HEK293 (cell line): ENCODE data around the gene ETF1.

ENCODE experiments used
- CTCF ChIA-PET: fragments of 350-600 bp; formaldehyde crosslinking; extraction: SDS; loops from one replicate; lab custom pipeline; 2021; ENCODE audit warnings: antibody characterized with exemption; lab: Yijun Ruan, JAX
- POLR2A ChIA-PET: fragments of 300-600 bp; formaldehyde crosslinking; extraction: SDS; loops from one replicate; lab custom pipeline; 2020; ENCODE audit warnings: antibody characterized with exemption, inconsistent platforms; lab: Yijun Ruan, JAX
- H3K27ac ChIP-seq: fragments of 200-500 bp; sonication (Bioruptor generic); 2 replicates; pipeline ENCODE4 v1.5.1; 2014; ENCODE audit warnings: low read depth, low read length, control low read depth, inconsistent platforms; ENCODE audit errors: extremely low read depth
- H3K36me3 ChIP-seq, 2 experiments: fragments of 200-500 bp in 1 of 2; sonication (Bioruptor generic) in 1 of 2; 1 replicate in 1 of 2; 2 replicates in 1 of 2; pipeline ENCODE4 v1.5.1; 2014 to 2017; ENCODE audit warnings: inconsistent platforms in 2 of 2, low read length in 2 of 2; ENCODE audit not compliant: control insufficient read depth in 2 of 2, insufficient read depth in 1 of 2
- H3K4me1 ChIP-seq: fragments of 200-500 bp; sonication (Bioruptor generic); 2 replicates; pipeline ENCODE4 v1.5.1; 2014; ENCODE audit warnings: mild to moderate bottlenecking, low read length, inconsistent platforms; ENCODE audit not compliant: control insufficient read depth, insufficient read depth
- H3K4me3 ChIP-seq: 2 replicates; pipeline ENCODE4 v1.5.1; 2011; ENCODE audit warnings: low read depth, mild to moderate bottlenecking, control low read depth, low read length, moderate library complexity
- H3K9me3 ChIP-seq: fragments of 200-500 bp; sonication (Bioruptor generic); 2 replicates; pipeline ENCODE4 v1.5.1; 2014; ENCODE audit warnings: low read depth, low read length, inconsistent platforms; ENCODE audit not compliant: control insufficient read depth, insufficient read depth
- IKZF3 ChIP-seq: fragments of 450-650 bp; IDR thresholded peaks from 2 replicates; pipeline ENCODE4 v1.5.0; 2018; ENCODE audit warnings: missing biosample characterization, mild to moderate bottlenecking, missing genetic modification characterization, moderate library complexity
- KLF1 ChIP-seq: fragments of 450-650 bp; formaldehyde crosslinking; IDR thresholded peaks from 2 replicates; pipeline ENCODE4 v1.5.1; 2016; ENCODE audit warnings: missing biosample characterization, missing genetic modification characterization
- ZBTB17 ChIP-seq: fragments of 450-650 bp; formaldehyde crosslinking; IDR thresholded peaks from 2 replicates; pipeline ENCODE4 v1.5.1; 2016; ENCODE audit warnings: missing biosample characterization, missing genetic modification characterization
- ZFP41 ChIP-seq: fragments of 450-650 bp; formaldehyde crosslinking; IDR thresholded peaks from 2 replicates; pipeline ENCODE4 v1.5.1; 2016; ENCODE audit warnings: missing biosample characterization, missing genetic modification characterization, borderline replicate concordance
- ZNF10 ChIP-seq: fragments of 450-650 bp; formaldehyde crosslinking; IDR thresholded peaks from 2 replicates; pipeline ENCODE4 v1.5.1; 2017; ENCODE audit warnings: missing biosample characterization, missing genetic modification characterization
- ZNF157 ChIP-seq: fragments of 450-650 bp; formaldehyde crosslinking; IDR thresholded peaks from 2 replicates; pipeline ENCODE4 v1.5.1; 2016; ENCODE audit warnings: missing biosample characterization, missing genetic modification characterization
- ZNF169 ChIP-seq: fragments of 450-650 bp; formaldehyde crosslinking; IDR thresholded peaks from 2 replicates; pipeline ENCODE4 v1.5.1; 2016; ENCODE audit warnings: missing biosample characterization, missing genetic modification characterization
- ZNF18 ChIP-seq: fragments of 450-650 bp; formaldehyde crosslinking; IDR thresholded peaks from 2 replicates; pipeline ENCODE4 v1.5.1; 2016; ENCODE audit warnings: missing biosample characterization, missing genetic modification characterization
- ZNF214 ChIP-seq: fragments of 450-650 bp; formaldehyde crosslinking; IDR thresholded peaks from 2 replicates; pipeline ENCODE4 v1.5.1; 2017; ENCODE audit warnings: missing biosample characterization, mild to moderate bottlenecking, missing genetic modification characterization, borderline replicate concordance
- ZNF354C ChIP-seq: fragments of 450-650 bp; formaldehyde crosslinking; IDR thresholded peaks from 2 replicates; pipeline ENCODE4 v1.5.1; 2016; ENCODE audit warnings: missing biosample characterization, missing genetic modification characterization, low read depth, borderline replicate concordance
- ZNF830 ChIP-seq: fragments of 450-650 bp; IDR thresholded peaks from 2 replicates; pipeline ENCODE4 v1.5.0; 2018; ENCODE audit warnings: missing biosample characterization, missing genetic modification characterization, low read depth, mild to moderate bottlenecking, moderate library complexity
- ZSCAN30 ChIP-seq: fragments of 450-650 bp; IDR thresholded peaks from 2 replicates; pipeline ENCODE4 v1.5.1; 2018; ENCODE audit warnings: missing biosample characterization, mild to moderate bottlenecking, missing genetic modification characterization, moderate library complexity
- TF ChIP-seq, protein P1 (sequence below): fragments of 450-650 bp; formaldehyde crosslinking; IDR thresholded peaks from 2 replicates; pipeline ENCODE4 v1.5.1; 2017; ENCODE audit warnings: missing biosample characterization, missing genetic modification characterization
- TF ChIP-seq, protein P2 (sequence below): fragments of 450-650 bp; formaldehyde crosslinking; IDR thresholded peaks from 2 replicates; pipeline ENCODE4 v1.5.1; 2016; ENCODE audit warnings: missing biosample characterization, missing genetic modification characterization
- TF ChIP-seq, protein P3 (sequence below): fragments of 450-650 bp; formaldehyde crosslinking; IDR thresholded peaks from 2 replicates; pipeline ENCODE4; 2016; ENCODE audit warnings: missing biosample characterization, missing genetic modification characterization
- TF ChIP-seq, protein P4 (sequence below): fragments of 450-650 bp; IDR thresholded peaks from 2 replicates; pipeline ENCODE4 v1.5.1; 2018; ENCODE audit warnings: missing biosample characterization, mild to moderate bottlenecking, missing genetic modification characterization

Gene ETF1

GRCh38 chr5:138569782-138570181, 26.7 kb upstream of the ETF1 start:
- Histone ChIP-seq H3K36me3 (peaks cover 86 to 94% of the 10 kb centered on the region in 2 experiments), H3K27ac (no peak overlapping the region), H3K4me1 (no peaks in the 10 kb centered on the region), H3K9me3 (no peaks in the 10 kb centered on the region), H3K4me3 (no peak overlapping the region)
- POLR2A ChIA-PET: interaction anchor here (0.7 to 1.1 kb wide), 4 partner anchors 17 to 80 kb away, joined by 3 to 4 read pairs (median 3); partner anchors contain the start of gene ETF1
- TF ChIP-seq ZNF10 (peak; percentile 46; the same call in 1 of the 2 replicates), ZBTB17 (tag by site-specific recombination) (0 out of 2 replicates have a peak, but pooled peaks have one; percentile 11)
- TF ChIP-seq, protein P1, sequence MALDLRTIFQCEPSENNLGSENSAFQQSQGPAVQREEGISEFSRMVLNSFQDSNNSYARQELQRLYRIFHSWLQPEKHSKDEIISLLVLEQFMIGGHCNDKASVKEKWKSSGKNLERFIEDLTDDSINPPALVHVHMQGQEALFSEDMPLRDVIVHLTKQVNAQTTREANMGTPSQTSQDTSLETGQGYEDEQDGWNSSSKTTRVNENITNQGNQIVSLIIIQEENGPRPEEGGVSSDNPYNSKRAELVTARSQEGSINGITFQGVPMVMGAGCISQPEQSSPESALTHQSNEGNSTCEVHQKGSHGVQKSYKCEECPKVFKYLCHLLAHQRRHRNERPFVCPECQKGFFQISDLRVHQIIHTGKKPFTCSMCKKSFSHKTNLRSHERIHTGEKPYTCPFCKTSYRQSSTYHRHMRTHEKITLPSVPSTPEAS: no peak
- TF ChIP-seq, protein P2, sequence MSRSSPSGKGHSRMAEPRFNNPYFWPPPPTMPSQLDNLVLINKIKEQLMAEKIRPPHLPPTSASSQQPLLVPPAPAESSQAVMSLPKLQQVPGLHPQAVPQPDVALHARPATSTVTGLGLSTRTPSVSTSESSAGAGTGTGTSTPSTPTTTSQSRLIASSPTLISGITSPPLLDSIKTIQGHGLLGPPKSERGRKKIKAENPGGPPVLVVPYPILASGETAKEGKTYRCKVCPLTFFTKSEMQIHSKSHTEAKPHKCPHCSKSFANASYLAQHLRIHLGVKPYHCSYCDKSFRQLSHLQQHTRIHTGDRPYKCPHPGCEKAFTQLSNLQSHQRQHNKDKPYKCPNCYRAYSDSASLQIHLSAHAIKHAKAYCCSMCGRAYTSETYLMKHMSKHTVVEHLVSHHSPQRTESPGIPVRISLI (tag by site-specific recombination): peak; percentile 70
- TF ChIP-seq, all 188 proteins: peak for 3
- CTCF ChIA-PET: interaction anchor here (0.5 to 1.3 kb wide), 4 partner anchors 45 to 1675 kb away, joined by 3 to 5 read pairs (median 4); no protein-coding TSS in a partner anchor

GRCh38 chr5:138568061-138568824, 25.2 kb upstream of the ETF1 start:
- Histone ChIP-seq H3K27ac (no peak overlapping the region; the same call in 1 of the 2 replicates), H3K9me3 (no peaks in the 10 kb centered on the region), H3K4me1 (no peaks in the 10 kb centered on the region), H3K4me3 (no peak overlapping the region), H3K36me3 (peaks cover 96 to 100% of the 10 kb centered on the region in 2 experiments)
- POLR2A ChIA-PET: interaction anchor here (0.6 to 1.0 kb wide), 2 partner anchors 8 to 11 kb away, joined by 3 to 5 read pairs; no protein-coding TSS in a partner anchor
- TF ChIP-seq ZFP41 (tag by site-specific recombination): no peak
- TF ChIP-seq, protein P3, sequence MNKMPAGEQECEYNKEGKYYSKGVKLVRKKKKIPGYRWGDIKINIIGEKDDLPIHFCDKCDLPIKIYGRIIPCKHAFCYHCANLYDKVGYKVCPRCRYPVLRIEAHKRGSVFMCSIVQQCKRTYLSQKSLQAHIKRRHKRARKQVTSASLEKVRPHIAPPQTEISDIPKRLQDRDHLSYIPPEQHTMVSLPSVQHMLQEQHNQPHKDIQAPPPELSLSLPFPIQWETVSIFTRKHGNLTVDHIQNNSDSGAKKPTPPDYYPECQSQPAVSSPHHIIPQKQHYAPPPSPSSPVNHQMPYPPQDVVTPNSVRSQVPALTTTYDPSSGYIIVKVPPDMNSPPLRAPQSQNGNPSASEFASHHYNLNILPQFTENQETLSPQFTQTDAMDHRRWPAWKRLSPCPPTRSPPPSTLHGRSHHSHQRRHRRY (tag by site-specific recombination): no peak
- CTCF ChIA-PET: interaction anchor here (0.6 to 0.9 kb wide), 2 partner anchors 20 to 948 kb away, joined by 4 to 5 read pairs; no protein-coding TSS in a partner anchor

DNA sequence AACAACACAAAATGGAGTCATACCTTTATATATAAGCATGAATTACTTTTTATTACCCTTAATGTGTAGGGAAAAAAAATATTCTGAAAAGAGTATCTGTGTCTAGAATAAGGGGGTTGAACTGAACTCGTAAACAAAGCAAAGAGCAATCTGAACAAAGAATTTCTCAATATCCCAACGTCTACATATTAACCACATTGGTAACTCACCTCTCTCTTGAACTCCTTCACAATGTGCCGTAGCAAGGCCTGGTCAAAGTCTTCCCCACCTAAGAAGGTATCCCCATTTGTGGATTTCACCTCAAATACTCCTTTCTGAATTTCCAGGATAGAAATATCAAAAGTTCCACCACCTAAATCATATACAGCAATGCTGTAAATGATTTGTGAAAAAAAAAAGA, 23.8 kb upstream of the ETF1 start:
- POLR2A ChIA-PET: interaction anchor here (1.3 kb wide), 1 partner anchor 18 kb away, joined by 5 read pairs; no protein-coding TSS in a partner anchor
- Histone ChIP-seq H3K9me3 (no peaks in the 10 kb centered on the region), H3K36me3 (peaks cover 86 to 95% of the 10 kb centered on the region in 2 experiments), H3K4me3 (no peak overlapping the region), H3K27ac (no peak overlapping the region), H3K4me1 (no peaks in the 10 kb centered on the region)
- CTCF ChIA-PET: interaction anchor here (0.7 to 1.1 kb wide), 3 partner anchors 13 to 110 kb away, joined by 3 to 5 read pairs (median 4); no protein-coding TSS in a partner anchor
- TF ChIP-seq, protein P4, sequence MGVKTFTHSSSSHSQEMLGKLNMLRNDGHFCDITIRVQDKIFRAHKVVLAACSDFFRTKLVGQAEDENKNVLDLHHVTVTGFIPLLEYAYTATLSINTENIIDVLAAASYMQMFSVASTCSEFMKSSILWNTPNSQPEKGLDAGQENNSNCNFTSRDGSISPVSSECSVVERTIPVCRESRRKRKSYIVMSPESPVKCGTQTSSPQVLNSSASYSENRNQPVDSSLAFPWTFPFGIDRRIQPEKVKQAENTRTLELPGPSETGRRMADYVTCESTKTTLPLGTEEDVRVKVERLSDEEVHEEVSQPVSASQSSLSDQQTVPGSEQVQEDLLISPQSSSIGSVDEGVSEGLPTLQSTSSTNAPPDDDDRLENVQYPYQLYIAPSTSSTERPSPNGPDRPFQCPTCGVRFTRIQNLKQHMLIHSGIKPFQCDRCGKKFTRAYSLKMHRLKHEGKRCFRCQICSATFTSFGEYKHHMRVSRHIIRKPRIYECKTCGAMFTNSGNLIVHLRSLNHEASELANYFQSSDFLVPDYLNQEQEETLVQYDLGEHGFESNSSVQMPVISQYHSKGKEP (tag by site-specific recombination): no peak
- TF ChIP-seq ZNF830 (tag by site-specific recombination): no peak
- TF ChIP-seq IKZF3 (tag by site-specific recombination): no peak
- no peak for TF ChIP-seq ZNF214
- no peak for TF ChIP-seq ZNF354C (tag by site-specific recombination)
- TF ChIP-seq ZNF18 (tag by site-specific recombination): no peak
- no peak for TF ChIP-seq ZSCAN30 (tag by site-specific recombination)
- no peak for TF ChIP-seq ZNF157 (tag by site-specific recombination)
- TF ChIP-seq ZNF169 (tag by site-specific recombination): no peak
- TF ChIP-seq KLF1 (tag by site-specific recombination): no peak
